Astrocyte of the spinal cord (primary cell): ENCODE data around the gene CRK.
A peak's percentile ranks its signal among the peaks of the same experiment; 100 is the strongest.

Experiments
- DNase-seq: peaks from one replicate; pipeline ENCODE4 v3.0.0; 2011; ENCODE audit warnings: low read depth, low spot score
- H3K4me3 ChIP-seq: 2 replicates; pipeline ENCODE4 v1.5.1; 2011; ENCODE audit warnings: low read depth, mild to moderate bottlenecking, low read length, moderate library complexity
- CTCF ChIP-seq: IDR thresholded peaks from 2 replicates; pipeline ENCODE4 v1.5.1; 2012; ENCODE audit warnings: low read depth, mild to moderate bottlenecking, low read length, inconsistent platforms
- in situ Hi-C: cut with HindIII; loops from 2 replicates; pipeline ENCODE4 v1.10.0; 2017; ENCODE audit warnings: low sequenced_read_pairs

Gene CRK

DNA sequence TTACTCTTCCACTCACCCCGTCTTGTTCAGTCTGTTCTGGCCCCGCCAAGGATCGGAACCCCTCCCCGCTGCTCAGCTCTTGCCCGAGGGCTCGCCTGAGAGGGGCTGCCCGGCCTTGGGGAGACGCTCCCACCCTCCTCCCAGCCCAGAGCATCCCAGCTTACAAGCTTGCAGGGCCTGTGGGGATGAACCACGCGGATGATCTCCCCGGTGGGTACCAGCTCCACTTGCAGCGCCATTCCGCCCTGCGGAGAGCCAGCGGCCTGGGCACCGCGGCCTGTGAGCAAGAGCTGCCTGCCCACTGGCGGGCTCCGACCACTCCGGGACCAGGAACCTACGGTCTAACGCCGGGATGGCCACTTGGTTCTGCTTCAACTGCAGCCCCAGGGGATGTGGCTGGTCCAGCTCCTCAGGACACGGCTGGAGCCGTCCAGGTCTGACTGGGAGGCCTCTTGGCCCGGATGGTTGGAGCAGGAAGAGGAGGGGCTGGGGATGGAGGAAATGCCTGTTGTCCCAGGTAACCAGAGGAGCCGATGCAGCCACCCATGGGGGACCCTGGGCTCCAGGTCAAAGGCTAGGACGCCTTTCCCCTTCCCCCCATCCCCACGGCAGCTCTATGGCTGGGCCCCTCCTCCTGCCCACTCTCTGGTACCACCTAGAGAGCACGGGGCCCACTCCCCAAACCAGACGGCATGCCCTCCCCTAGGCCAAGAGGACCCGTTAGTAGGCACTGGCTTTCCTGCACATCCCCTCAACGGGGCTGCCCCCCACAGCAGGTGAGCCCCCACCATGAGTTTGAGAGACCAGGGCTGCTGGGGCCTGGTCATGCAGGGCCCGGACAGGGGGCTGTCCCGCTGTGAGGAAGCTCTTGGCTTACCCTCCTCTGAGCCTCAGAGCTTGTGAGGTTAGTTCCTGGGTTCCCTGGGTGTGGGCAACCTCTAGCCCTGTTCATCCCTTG lies 36.5 kb upstream of the CRK start, which contains the start of gene MYO1C:
TSS of gene MYO1C (minus strand) at position 438 of the 958 bp plus-strand sequence. CDS start at position 239, 199 bp downstream.
- in situ Hi-C loops: no loop called here
- H3K4me3 ChIP-seq: peak within 1 kb of the TSS; percentile 35
- DNase-seq: no peak
- no peak for TF ChIP-seq CTCF

- H3K4me3 ChIP-seq: peak overlapping the region; percentile 65
- in situ Hi-C loops: no loop called here
- DNase-seq: peak; percentile 34
- no peak for TF ChIP-seq CTCF
Measured at GRCh38 chr17:1491443-1492248, 35.6 kb upstream of the CRK start.

GRCh38 chr17:1490643-1491442 lies 34.8 kb upstream of the CRK start:
- in situ Hi-C loops: no loop called here
- peak overlapping the region; percentile 65 for H3K4me3 ChIP-seq
- TF ChIP-seq CTCF: no peak
- DNase-seq: peak; percentile 31

DNA sequence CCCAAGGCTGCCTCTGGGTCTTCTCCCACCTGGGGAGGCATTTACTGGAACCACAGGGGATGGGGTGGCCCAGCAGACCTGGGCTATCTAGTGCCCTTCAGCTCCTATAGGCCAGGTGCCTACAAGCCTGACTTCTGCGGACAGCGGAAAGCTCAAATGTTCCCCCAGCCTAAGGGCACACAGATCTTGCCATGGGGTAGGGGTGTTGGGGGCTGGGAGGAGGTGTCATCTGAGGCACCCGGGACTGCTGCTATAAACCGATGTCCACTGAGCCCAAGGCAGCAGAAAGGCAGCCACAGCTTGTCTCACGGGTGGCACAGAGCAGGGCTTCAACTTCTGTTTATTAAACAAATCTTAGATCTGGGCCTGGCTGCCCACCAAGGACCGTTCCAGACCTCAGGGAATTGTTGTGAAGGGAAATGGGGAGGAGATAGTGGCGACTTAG lies 32.8 kb upstream of the CRK start:
- in situ Hi-C loops: no loop called here

GRCh38 chr17:1487939-1488825 lies 32.1 kb upstream of the CRK start:
- DNase-seq: peak; percentile 86
- H3K4me3 ChIP-seq: peak overlapping the region; percentile 33
- TF ChIP-seq CTCF: no peak
- in situ Hi-C loops: no loop called here

More for the DNA sequence above, 32.8 kb upstream of the CRK start:
- no peak overlapping the region for H3K4me3 ChIP-seq
- DNase-seq: no peak
- no peak for TF ChIP-seq CTCF
